ENCODE measurements around the gene PPIL3.
"Not testable (repeated sequence)": the region's sequence is repeated elsewhere in the genome, so short reads cannot be mapped to it uniquely, and the experiment has no call there.

The PPIL3 gene

DNA sequence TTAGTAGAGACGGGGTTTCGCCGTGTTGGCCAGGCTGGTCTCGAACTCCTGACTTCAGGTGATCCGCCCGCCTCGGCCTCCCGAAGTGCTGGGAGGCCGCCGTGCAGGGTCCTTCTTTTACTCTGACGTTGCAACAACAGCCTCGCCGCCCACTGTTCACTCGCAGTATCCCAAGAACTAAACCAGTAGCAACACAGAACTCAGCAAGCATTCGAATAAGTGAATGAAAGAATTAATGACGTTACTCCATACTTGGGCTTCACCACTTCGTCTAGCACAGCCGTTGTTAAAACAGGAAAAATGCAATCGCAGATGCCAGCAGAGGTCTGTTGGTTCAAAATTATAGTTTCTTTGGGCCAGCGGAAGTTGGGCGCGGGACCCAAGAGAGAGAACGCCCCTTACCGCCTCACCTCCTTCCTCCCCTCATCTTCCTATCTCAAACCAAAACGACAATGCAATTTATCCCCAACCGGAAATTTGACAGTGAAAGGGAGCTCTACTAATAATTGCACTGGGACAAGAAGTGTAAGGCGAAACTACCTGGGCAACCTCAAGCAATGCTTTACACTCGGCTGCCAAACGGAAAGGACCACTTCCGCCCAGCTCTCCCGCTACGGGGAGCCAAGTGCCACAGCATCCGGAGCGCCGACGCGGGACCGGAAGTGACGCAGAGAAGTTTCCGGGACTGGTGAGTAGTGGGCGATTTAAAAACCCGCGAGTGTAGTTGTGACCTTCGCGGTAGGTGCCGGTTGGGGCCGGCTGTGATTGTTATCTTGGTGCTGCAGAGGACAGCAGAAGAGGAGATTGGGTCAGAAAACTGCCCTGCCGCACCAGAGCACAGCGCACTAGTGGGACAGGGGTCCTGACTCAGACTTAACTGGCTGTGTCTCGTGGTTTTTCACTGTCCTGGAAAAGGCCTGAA, at the start of gene PPIL3, which contains the start of gene NIF3L1:
PPIL3 (minus strand) TSS at position 374 of the 922 bp plus-strand sequence. CDS start 1,462 bp downstream, outside the sequence.
NIF3L1 (plus strand) TSS at position 668 of the 922 bp plus-strand sequence. CDS start 2,573 bp downstream, outside the sequence.
- peak; percentile 97 for DNase-seq

DNA sequence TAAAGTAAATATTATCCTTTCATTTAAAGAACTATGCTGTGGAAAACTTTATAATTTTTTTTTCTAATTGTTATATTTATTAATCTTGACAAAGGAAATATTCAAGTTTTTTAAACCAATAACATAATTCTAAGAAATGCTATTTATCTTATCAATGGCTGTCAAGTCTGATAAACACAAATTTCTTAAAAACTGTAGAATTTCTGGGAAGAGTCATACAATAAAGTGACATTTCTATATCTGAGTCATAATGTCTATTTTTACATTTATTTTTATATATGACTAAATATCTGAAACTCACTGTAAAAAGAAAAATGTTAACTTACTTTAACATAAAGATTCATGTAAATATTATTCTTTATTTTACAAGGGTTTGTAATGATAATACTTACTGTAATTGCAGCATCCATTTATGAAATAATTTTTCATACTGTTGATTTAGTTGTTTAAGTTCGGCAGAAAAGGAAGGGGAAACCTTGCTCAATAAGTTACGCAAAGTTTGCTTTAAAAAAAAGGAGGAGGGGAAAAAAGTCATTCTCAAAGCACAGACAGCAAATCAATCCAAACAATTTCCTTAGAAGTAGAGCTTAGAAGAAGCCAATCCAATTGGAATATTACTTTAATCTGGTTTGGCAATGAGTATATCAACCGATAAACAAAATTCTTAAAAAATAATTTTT, 42.2 kb upstream of the PPIL3 start:
- no peak for DNase-seq

DNA sequence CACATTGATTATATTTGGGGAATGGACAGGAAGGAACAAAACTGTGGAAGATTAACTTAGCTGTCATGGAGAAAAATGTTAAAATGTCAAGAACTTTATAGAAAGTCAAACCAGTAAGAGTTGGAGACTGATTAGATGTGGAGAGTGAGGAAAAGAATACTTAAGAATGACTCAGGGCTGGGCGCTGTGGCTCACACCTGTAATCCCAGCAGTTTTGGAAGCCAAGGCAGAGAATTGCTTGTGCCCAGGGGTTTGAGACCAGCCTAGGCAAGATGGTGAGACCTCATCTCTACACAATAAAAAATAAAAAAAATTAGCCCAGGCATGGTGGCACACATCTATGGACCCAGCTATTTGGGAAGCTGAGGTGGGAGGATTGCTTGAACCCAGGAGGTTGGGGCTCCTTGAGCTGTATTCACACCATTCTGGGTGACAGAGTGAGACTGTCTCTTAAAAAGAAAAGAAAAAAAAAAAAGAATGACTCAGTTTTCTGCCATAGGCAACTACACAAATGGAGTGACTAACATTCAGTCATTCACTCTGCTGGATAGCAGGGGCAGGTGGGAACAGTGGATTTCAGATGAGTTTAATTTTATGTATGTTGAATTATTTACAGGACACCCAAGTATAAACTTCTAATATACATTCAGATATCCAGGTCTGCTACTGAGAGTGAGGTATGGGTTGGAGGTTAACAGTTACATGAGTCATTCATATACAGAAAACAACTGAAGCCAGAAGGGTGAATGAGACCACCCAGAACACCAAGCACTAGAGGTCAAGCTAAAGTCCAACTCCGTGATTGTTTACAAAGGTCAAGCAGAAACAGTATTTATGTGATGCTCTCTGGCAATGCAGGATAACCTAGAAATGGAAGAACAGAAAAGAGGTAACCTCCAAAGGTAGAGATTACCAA, 40.7 kb upstream of the PPIL3 start:
- DNase-seq: no peak

DNA sequence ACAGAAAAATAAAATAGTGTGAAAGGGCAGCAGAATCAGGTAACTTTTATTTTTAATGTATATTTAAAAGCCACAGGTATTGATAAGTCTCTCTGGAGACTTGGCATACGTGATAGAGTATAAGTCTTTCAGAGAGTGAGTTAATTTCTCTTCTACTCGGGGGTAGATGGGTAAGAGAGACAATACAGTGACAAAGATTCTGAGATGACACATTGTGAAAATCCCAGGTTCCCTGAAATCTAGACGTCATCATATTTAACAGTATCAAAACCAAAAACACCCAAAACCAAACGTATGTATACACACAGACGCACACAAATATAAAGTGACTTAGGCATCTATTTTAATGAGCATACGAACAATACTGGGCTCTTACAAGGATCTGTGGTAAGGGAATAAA, 33.6 kb upstream of the PPIL3 start:
- no peak for DNase-seq

DNA sequence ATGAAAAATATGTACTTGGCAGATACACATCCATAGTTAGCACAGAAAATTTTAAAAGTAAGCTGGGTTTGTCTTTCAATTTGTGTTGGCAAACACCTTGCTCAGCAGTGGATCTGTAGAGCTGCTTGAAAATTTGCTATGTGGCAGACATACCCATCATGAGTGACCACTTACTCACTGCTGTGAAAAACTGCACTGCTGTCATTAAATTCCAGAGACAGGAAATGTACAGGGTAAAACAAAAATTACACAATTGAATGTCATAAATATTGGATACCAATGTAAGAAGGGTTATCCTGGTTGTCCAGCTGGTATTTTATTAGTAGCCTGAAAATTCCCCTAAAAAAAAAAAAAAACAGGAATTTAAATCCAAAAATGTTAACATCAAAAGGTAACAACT, 24.8 kb upstream of the PPIL3 start:
- DNase-seq: no peak

DNA sequence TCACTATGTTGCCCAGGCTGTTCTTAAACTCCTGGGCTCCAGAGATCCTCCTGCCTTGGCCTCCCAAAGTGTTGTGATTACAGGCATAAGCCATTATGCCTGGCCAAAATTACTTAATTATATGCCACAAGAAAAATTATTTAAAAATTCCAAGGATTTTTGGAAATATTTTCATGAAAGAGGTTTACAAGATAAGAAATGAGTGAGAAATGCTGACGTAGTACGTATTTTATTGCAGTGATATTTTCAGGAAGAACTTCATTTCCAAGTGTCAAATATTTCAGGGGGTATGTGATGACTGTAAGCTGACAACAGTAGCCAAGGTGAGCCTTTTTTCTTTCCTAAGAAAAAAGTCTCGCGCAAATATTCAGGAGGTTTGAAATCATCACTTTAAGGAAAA, 21.1 kb upstream of the PPIL3 start:
- no peak for DNase-seq

DNA sequence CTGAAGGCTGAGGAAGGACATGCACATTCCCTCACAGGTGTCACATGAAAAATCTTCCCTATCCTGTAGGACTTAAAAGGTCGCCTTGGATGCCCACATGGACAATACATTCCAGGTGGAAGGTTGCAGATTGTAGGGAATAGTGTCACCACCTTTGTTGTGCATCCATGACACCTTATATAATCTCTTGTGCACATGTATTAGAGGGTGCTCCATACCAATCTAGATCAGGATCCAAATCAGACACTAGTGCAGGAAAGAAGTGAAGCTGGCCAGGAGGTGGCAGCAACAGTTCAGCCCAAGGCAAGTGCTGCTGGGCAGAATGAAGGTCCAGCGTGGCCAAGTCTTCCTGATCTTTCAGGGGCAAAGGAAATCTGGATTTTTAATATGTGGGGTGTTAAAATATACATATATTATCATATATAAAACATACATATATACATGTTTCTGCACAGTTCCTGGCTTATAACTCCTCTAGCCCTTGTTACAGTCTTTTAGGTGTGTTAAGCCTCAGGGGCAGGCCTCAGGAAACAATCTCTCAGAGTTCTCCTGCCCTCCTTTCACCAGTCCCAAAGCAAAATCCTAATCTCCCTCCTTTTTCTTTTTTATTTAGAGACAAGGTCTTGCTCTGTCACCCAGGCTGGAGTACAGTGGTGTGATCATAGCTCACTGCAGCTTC, 16.9 kb upstream of the PPIL3 start:
- DNase-seq: peak; percentile 60

DNA sequence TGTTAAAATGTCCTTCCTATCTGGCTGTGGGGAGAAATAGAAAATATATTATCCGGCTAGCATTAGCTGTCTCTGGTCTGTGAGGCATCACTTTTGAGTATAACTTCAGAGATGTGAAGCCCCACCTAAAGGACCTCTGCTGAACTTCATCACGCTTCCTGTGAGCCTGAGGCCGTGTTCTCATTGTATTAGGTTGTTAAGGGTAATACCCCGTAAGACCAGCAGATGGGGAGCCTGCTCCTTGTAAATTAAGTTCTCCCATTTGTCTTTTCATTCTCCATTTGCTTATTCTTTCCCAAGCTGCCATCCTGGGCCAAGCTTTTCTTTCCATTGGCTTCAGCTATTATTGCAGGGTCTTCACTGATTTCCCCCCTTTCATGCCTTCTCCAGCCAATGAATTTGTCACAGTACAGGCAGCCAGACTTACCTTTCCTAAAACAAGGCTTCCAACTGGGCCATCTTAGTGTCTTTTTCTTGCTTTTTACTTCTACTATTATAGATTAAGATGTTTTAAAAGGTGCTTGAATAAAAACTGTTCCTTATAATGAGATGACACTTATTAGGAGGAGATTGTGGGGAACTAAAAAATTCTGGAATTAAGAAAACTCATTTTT, 12.7 kb upstream of the PPIL3 start:
- peak; percentile 85 for DNase-seq

DNA sequence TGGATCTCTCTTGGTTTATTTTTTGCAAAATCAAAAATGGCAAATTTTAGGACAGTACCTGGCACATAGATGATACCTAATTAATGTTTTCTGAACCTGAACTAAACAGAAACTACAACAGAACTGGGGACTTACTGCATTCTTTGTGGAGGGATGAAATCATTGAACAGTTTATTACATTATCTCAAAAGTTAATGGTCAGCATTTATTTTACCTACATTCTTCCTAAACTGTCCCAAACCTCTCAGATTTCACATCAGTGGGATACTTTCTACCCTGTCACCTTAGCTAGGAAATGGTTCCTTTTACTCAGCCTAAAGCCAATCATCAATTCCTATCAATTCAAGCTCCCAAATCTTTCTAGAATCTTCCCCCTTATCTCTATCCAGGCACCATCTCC, 10.6 kb upstream of the PPIL3 start:
- DNase-seq: no peak

DNA sequence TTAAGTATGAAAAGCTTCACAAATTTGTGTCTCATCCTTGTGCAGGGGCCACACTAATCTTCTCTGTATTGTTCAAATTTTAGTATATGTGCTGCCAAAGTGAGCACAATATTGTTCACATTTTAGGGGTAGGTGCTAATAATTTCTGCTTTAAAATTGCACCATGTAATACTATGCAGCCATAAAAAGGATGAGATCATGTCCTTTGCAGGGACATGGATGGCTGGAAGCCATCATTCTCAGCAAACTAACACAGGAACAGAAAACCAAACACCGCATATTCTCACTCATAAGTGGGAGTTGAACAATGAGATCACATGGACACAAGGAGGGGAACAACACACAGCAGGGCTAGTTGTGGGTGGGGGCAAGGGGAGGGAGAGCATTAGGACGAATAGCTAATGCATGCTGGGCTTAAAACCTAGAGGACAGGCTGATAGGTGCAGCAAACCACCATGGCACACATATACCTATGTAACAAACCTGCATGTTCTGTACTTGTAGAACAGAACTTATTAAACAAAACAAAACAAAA, 7.1 kb downstream of the PPIL3 start:
- not testable (repeated sequence) for DNase-seq

DNA sequence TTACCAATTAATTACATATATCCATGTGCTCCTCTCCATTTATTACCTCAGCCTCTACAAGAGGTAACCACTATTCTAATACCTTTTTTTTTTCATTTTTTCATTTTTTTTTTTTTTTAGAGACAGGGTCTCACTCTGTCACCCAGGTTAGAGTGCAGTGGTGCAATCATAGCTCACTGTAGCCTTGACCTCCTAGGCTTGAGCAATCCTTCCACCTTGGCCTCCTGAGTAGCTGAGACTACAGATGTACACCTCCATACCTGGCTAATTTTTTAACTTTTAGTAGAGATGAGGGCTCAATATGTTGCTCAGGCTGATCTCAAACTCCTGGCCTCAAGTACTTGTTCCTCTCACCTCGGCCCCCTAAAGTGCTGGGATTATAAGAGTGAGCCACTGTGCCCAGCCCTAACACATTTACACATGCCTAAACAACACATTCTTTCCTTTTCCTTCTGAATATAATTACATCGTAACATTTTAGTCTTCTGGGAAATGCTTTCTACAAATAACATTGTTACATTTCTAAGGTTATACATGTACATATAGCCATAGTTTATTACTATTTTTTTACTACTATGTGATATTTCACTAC, 10.5 kb downstream of the PPIL3 start:
- no peak for DNase-seq

DNA sequence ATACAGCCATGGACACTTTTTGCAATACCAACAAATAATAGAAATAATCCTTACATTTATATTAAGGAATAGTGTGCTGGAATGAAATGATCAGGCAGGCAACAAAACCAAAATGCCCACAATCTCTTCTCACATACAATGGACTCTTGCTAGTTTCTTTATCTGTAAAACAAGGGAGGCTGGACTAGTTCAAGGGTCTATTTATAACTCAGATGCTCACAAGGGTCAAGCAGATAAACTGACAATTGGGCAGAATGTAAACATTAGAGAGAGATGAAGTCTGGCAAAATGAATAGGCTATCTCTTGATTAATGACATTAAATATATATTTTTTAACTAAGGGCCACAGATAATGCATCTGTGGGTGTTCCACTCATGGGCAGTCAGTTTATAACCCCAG, 11.4 kb downstream of the PPIL3 start:
- no peak for DNase-seq

DNA sequence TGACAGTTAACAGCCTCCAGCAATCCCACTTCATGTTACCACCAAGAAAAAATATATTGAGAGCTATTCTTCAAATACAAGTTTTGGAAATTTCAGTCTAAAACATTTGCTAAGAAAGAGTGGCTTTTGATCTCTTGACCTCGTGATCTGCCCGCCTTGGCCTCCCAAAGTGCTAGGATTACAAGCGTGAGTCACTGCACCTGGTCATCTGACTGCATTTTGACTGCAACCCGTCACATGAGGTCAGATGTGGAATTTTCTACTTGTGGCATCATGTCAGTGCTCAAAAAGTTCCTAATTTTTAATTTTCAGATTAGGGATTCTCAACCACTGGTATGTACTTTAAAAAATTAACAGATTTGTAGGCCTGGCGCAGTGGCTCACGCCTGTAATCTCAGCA, 15.3 kb downstream of the PPIL3 start:
- no peak for DNase-seq

DNA sequence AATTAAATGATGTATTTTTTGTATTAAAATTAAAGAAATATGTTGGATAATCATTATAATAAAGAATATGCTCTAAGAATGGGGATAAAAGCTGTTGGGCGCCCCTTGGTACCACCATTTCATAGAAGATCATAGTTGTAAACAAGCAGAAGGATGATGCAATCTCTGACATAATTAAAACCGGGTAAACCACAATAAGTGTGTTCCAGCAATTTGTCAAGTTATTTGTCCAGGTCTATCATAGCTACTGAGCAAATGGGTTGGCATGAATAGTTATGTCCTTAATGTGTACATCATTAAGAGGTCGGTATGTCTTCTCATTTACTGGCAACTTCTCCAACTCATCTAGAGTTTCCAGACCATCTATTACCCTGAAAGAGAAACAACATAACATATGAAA, 17.7 kb downstream of the PPIL3 start:
- no peak for DNase-seq

DNA sequence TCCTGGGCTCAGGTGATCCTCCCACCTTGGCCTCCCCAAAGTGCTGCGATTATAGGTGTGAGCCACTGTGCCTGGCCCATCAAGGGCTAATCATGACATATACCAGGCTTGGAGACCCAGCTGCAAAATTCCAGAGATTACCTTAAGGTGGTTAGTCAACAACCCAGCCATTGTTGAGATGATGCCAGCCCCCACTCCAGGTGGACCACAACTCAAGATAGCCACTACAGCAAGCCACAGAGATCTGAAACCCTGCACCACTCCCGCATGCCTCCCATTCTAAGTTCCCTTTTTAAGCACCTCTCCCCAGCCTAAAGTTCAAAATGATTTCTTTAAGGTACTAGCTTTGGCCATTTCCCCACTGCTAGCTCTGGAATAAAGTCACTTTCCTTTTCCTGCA, 19.9 kb downstream of the PPIL3 start:
- no peak for DNase-seq

DNA sequence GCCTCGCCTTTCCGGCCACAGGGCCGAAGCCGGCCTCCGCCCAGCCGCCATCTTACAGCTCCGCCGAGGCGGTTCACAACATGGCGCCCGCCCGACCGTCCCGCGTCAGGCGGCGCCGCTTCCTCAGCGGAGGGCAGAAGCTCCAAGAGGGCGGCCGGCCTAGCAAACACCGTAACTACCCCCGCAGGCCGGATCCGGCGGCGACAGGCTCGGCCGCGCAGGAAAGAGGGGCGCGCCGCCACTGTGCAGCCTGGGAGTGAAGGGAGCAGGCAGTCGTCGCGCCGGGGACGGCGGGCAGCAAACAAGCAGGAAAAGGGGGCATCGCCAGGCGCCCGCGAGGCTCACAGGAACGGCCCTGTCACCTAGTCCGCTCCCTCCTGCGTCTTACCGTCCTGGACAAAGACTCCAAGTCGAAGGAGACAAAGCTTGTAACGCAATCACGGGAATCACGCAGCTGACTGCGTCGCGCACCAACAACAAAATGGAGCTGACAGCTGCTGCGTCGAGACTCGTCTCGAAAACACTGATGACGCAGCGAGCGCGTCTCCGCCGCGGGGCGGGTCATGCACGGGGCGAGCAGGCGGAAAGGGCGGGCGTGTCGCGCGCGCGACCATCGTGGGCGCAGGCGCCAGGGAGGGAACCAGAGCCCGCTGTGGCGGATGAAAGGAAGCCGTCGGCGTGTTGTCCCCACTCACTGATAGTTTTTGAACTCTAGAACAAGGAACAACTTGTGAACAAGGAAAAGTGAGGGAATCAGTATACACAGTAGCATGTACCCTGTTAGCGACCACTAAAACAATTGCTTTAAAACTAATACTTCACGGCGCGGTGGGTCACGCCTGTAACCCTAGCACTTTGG, 24.5 kb downstream of the PPIL3 start, which contains the start of gene CLK1:
CLK1 (minus strand) TSS at position 483 of the 859 bp plus-strand sequence. CDS start 2,796 bp downstream, outside the sequence.
- peak; percentile 97 for DNase-seq

DNA sequence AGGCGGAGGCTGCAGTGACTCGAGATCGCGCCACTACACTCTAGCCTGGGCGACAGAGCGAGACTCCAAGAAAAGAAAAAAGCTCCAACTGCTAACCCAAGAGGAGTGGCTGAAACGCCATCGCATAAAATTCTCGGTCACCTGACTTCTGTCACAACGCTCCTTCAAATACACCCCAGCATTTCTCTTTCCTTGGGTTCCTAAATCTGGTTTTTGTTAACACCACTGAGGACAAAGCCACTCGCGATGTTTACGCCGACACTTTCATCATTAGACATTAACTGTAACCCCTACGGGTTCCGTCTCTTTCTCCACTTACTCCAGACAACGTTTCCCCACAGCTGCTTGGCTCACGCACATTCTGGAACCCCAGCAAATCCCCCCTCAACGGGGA, 25.1 kb downstream of the PPIL3 start:
- no peak for DNase-seq

DNA sequence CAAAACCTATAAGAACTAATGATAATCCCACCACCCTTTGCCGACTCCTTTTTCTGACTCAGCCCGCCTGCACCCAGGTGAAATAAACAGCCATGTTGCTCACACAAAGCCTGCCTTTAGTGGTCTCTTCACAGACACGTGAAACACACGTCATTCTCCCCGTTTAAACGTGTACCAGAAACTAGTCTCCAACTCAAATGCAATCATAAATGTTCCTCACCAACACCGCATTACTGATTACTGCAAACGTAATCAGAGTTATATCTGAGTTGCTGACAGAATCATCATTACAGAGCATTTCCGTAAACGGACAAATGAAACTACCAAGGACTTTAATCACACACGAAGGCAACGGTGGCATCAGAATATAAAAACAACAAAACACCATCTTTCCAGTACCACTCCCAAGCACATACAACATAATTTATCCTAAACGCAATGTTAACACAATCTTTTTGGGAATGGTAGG, 26.3 kb downstream of the PPIL3 start:
- DNase-seq: peak; percentile 74

DNA sequence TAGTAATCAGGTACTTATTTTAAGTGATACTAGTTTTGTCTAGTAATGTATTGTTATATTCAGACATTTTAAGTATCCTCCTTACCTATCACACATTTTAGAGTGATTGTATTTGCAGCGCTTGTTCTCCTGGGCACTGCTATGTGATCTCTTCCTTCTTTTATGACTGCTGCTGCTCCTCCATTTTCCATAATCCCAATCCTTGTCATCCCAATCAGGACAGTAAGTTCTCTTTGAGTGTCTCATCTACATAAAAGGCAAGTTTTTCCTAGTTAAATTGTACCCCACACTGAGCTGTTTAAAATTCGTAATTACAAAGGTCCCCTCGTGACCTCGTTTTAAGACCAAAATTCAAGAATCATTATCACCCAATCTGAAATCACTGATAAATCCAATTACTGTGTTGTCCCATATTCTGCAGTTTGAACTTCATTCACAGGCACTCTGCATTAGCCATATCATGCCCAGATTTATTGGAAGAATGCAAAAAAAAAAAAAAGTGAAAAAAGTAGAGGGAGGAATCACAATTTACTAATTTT, 27.2 kb downstream of the PPIL3 start:
- DNase-seq: no peak
